ENCODE measurements around the gene CGN. TPM values are rescaled to one million over a fixed set of nuclear protein-coding genes. Genes with fewer than 3 reads are reported as not detected.

Gene CGN
- polyA plus RNA-seq, 1 experiment = 0.05 TPM

GRCh38 chr1:151504759-151505158, 6.4 kb upstream of the CGN start:
- Histone ChIP-seq H3K36me3 (ENCODE audit: control insufficient read depth, insufficient read depth, low read length) (no peaks in the 10 kb centered on the region), H3K4me3 (ENCODE audit: low read depth, low read length) (no peak overlapping the region), H3K27me3 (ENCODE audit: control insufficient read depth, insufficient read depth, low read length) (peaks cover 2% of the 10 kb centered on the region; the same call in 1 of the 2 replicates)
- DNase-seq (ENCODE audit: low read depth) = no peak
- TF ChIP-seq CTCF (IDR thresholded peaks at IDR 0.05; ENCODE audit: insufficient read depth, low read depth, low read length) = no peak
- CTCF ChIA-PET = interaction anchor here (1.2 to 1.5 kb wide), 2 partner anchors 10 to 230 kb away, joined by 3 to 6 read pairs; no protein-coding TSS in a partner anchor
- POLR2A ChIA-PET = no interaction called here

GRCh38 chr1:151508833-151509232, 2.4 kb upstream of the CGN start:
- Histone ChIP-seq H3K36me3 (ENCODE audit: control insufficient read depth, insufficient read depth, low read length) (no peaks in the 10 kb centered on the region), H3K4me3 (ENCODE audit: low read depth, low read length) (no peak overlapping the region), H3K27me3 (ENCODE audit: control insufficient read depth, insufficient read depth, low read length) (peaks cover 17% of the 10 kb centered on the region)
- no peak for DNase-seq (ENCODE audit: low read depth)
- POLR2A ChIA-PET = no interaction called here
- no peak for TF ChIP-seq CTCF (IDR thresholded peaks at IDR 0.05; ENCODE audit: insufficient read depth, low read depth, low read length)
- CTCF ChIA-PET = no interaction called here

- CTCF ChIA-PET = interaction anchor here (1.6 kb wide), 1 partner anchor 12 kb away, joined by 4 read pairs; no protein-coding TSS in a partner anchor
- no peak overlapping the region for H3K4me3 ChIP-seq (ENCODE audit: low read depth, low read length)
These were observed 1.7 kb upstream of the CGN start for GRCh38 chr1:151509350-151510019.

GRCh38 chr1:151510020-151510405, 1.2 kb upstream of the CGN start:
- H3K36me3 ChIP-seq (ENCODE audit: control insufficient read depth, insufficient read depth, low read length) = no peaks in the 10 kb centered on the region
- ChIA-PET CTCF (interaction anchor here (1.6 kb wide), 1 partner anchor 12 kb away, joined by 4 read pairs; no protein-coding TSS in a partner anchor), POLR2A (no interaction called here)
- no peak overlapping the region for H3K4me3 ChIP-seq (ENCODE audit: low read depth, low read length)
- TF ChIP-seq CTCF (IDR thresholded peaks at IDR 0.05; ENCODE audit: insufficient read depth, low read depth, low read length) = no peak
- peaks cover 17% of the 10 kb centered on the region for H3K27me3 ChIP-seq (ENCODE audit: control insufficient read depth, insufficient read depth, low read length)
- DNase-seq (ENCODE audit: low read depth) = no peak

More at GRCh38 chr1:151509350-151510019, 1.7 kb upstream of the CGN start:
- Histone ChIP-seq H3K36me3 (ENCODE audit: control insufficient read depth, insufficient read depth, low read length) (no peaks in the 10 kb centered on the region), H3K27me3 (ENCODE audit: control insufficient read depth, insufficient read depth, low read length) (peaks cover 17% of the 10 kb centered on the region)
- no peak for TF ChIP-seq CTCF (IDR thresholded peaks at IDR 0.05; ENCODE audit: insufficient read depth, low read depth, low read length)
- no peak for DNase-seq (ENCODE audit: low read depth)
- POLR2A ChIA-PET = no interaction called here

GRCh38 chr1:151510614-151510956, 602 bp upstream of the CGN start:
- DNase-seq (ENCODE audit: low read depth) = no peak
- TF ChIP-seq CTCF (IDR thresholded peaks at IDR 0.05; ENCODE audit: insufficient read depth, low read depth, low read length) = no peak
- Histone ChIP-seq H3K4me3 (ENCODE audit: low read depth, low read length) (peak overlapping the region; percentile 47), H3K36me3 (ENCODE audit: control insufficient read depth, insufficient read depth, low read length) (no peaks in the 10 kb centered on the region), H3K27me3 (ENCODE audit: control insufficient read depth, insufficient read depth, low read length) (peaks cover 17% of the 10 kb centered on the region)
- POLR2A ChIA-PET = no interaction called here
- CTCF ChIA-PET = interaction anchor here (1.0 to 1.6 kb wide), 2 partner anchors 11 to 210 kb away, joined by 4 read pairs; no protein-coding TSS in a partner anchor
